Endodermal cell (in vitro differentiated cells): Measurements from ENCODE around the gene NDUFB11. TPM values are rescaled to one million over a fixed set of nuclear protein-coding genes. Genes with fewer than 3 reads are reported as not detected.

Experiments used
- DNase-seq: peaks from one replicate; pipeline ENCODE4 v3.0.0-alpha.2; 2017
- H3K27ac ChIP-seq: 2 replicates; pipeline ENCODE4 v1.5.1; 2013; ENCODE audit warnings: mild to moderate bottlenecking, low read depth, low read length, moderate library complexity
- H3K27me3 ChIP-seq: 2 replicates; pipeline ENCODE4 v1.6.1; 2013; ENCODE audit warnings: mild to moderate bottlenecking, low read length, moderate library complexity; ENCODE audit not compliant: insufficient read depth, control insufficient read depth, poor library complexity, severe bottlenecking
- H3K36me3 ChIP-seq: 2 replicates; pipeline ENCODE4 v1.7.0; 2013; ENCODE audit warnings: mild to moderate bottlenecking, low read length, moderate library complexity; ENCODE audit not compliant: control insufficient read depth, insufficient read depth
- H3K4me1 ChIP-seq: one replicate; pipeline ENCODE4 v1.7.0; 2013; ENCODE audit warnings: low read length; ENCODE audit not compliant: control insufficient read depth, insufficient read depth
- H3K4me3 ChIP-seq: 2 replicates; pipeline ENCODE4 v1.5.1; 2013; ENCODE audit warnings: mild to moderate bottlenecking, low read length, moderate library complexity
- H3K9ac ChIP-seq: 2 replicates; pipeline ENCODE4 v1.6.1; 2013; ENCODE audit warnings: mild to moderate bottlenecking, low read length, moderate library complexity; ENCODE audit not compliant: poor library complexity, severe bottlenecking; ENCODE audit errors: extremely low read depth
- H3K9me3 ChIP-seq: 2 replicates; pipeline ENCODE4 v1.6.1; 2013; ENCODE audit warnings: mild to moderate bottlenecking, low read length, moderate library complexity; ENCODE audit not compliant: control insufficient read depth
- H3K27ac Mint-ChIP-seq: 2 replicates; pipeline ENCODE4 v1.8.0; 2020; ENCODE audit warnings: mixed read lengths
- H3K27me3 Mint-ChIP-seq: 2 replicates; pipeline ENCODE4 v1.8.0; 2021; ENCODE audit warnings: mild to moderate bottlenecking, mixed read lengths; ENCODE audit not compliant: insufficient read depth
- H3K36me3 Mint-ChIP-seq: 2 replicates; pipeline ENCODE4 v1.8.0; 2020; ENCODE audit warnings: low read depth, mixed read lengths
- H3K4me1 Mint-ChIP-seq: 2 replicates; pipeline ENCODE4 v1.8.0; 2020; ENCODE audit warnings: mixed read lengths
- H3K4me3 Mint-ChIP-seq: 2 replicates; pipeline ENCODE4 v1.8.0; 2020; ENCODE audit warnings: mild to moderate bottlenecking, moderate library complexity, mixed read lengths
- H3K9me3 Mint-ChIP-seq: 2 replicates; pipeline ENCODE4 v1.8.0; 2020; ENCODE audit warnings: mild to moderate bottlenecking, mixed read lengths
- CTCF ChIP-seq: fragments of 200-600 bp; sonication (generic); conservative IDR thresholded peaks from 2 replicates; pipeline ENCODE4 v1.5.0; 2021; ENCODE audit warnings: antibody characterized with exemption, mild to moderate bottlenecking
- WGBS, 2 experiments: methylation state at CpG; one replicate each; pipeline versions ENCODE4 v1.1.5 to v1.1.7; 2013; ENCODE audit warnings: missing lambda C conversion rate in 2 of 2, mixed read lengths in 1 of 2; ENCODE audit not compliant: insufficient coverage in 1 of 2, insufficient read length in 1 of 2; 5-methylcytosine and 5-hydroxymethylcytosine counted together
- total RNA-seq, 2 donors: library from RNA; stranded (reverse); fragmentation: NEBNext Ultra II Directional in 1 of 2; extraction: Animal tissue kit (Norgen Biotek cat#: 25700) in 1 of 2; gene quantifications; 2 replicates in 1 of 2; 3 replicates in 1 of 2; pipeline ENCODE4 v1.2.1, GENCODE V29; 2021

Gene NDUFB11
- total RNA-seq, 2 donors from 2014 or later = 86.1 to 108 TPM

GRCh38 chrX:47171996-47172395 lies 27.5 kb upstream of the NDUFB11 start:
- H3K36me3 ChIP-seq = peaks cover 14% of the 10 kb centered on the region
- no peak overlapping the region for H3K27ac ChIP-seq
- H3K9me3 ChIP-seq = no peaks in the 10 kb centered on the region
- no peaks in the 10 kb centered on the region for H3K4me1 Mint-ChIP-seq
- peaks cover 65% of the 10 kb centered on the region for H3K9me3 Mint-ChIP-seq
- TF ChIP-seq CTCF = no peak
- 92% methylated on average over 2 of the region's 2 CpGs; no CpG with 5 or more reads in 1 of the 2 experiments for WGBS, 2 experiments
- no peaks in the 10 kb centered on the region for H3K4me1 ChIP-seq
- H3K27ac Mint-ChIP-seq = no peak overlapping the region
- DNase-seq = no peak
- H3K27me3 Mint-ChIP-seq = no peaks in the 10 kb centered on the region
- no peak overlapping the region for H3K4me3 ChIP-seq
- no peaks in the 10 kb centered on the region for H3K27me3 ChIP-seq
- no peak overlapping the region for H3K9ac ChIP-seq
- H3K4me3 Mint-ChIP-seq = no peak overlapping the region
- peaks cover 40% of the 10 kb centered on the region for H3K36me3 Mint-ChIP-seq

- H3K27me3 Mint-ChIP-seq = no peaks in the 10 kb centered on the region
- H3K27ac ChIP-seq = no peak overlapping the region
- H3K9me3 Mint-ChIP-seq = peaks cover 59% of the 10 kb centered on the region
- peaks cover 31% of the 10 kb centered on the region for H3K36me3 Mint-ChIP-seq
- H3K9ac ChIP-seq = no peak overlapping the region
- WGBS, 2 experiments = 97% methylated on average over 32 of the region's 34 CpGs; no CpG with 5 or more reads in 1 of the 2 experiments
- no peak overlapping the region for H3K4me3 ChIP-seq
- H3K4me1 Mint-ChIP-seq = no peaks in the 10 kb centered on the region
- H3K27me3 ChIP-seq = no peaks in the 10 kb centered on the region
- no peak for TF ChIP-seq CTCF
- peaks cover 6% of the 10 kb centered on the region for H3K36me3 ChIP-seq
- no peaks in the 10 kb centered on the region for H3K9me3 ChIP-seq
- H3K4me3 Mint-ChIP-seq = no peak overlapping the region
- no peak overlapping the region for H3K27ac Mint-ChIP-seq
- DNase-seq = no peak
- no peaks in the 10 kb centered on the region for H3K4me1 ChIP-seq
These were observed 26.6 kb upstream of the NDUFB11 start for GRCh38 chrX:47170861-47171692.

- Mint-ChIP-seq H3K27ac (no peak overlapping the region), H3K36me3 (peaks cover 25% of the 10 kb centered on the region), H3K27me3 (no peaks in the 10 kb centered on the region), H3K4me3 (no peak overlapping the region), H3K4me1 (no peaks in the 10 kb centered on the region), H3K9me3 (peaks cover 52% of the 10 kb centered on the region)
- Histone ChIP-seq H3K36me3 (peaks cover 6% of the 10 kb centered on the region), H3K4me3 (no peak overlapping the region), H3K27ac (no peak overlapping the region), H3K27me3 (no peaks in the 10 kb centered on the region), H3K4me1 (no peaks in the 10 kb centered on the region), H3K9me3 (no peaks in the 10 kb centered on the region), H3K9ac (no peak overlapping the region)
- TF ChIP-seq CTCF = no peak
- 93 to 100% methylated on average over 3 to 12 of the region's 13 CpGs for WGBS, 2 experiments
- DNase-seq = no peak
These were observed 25.4 kb upstream of the NDUFB11 start for GRCh38 chrX:47169726-47170515.
